WI38 (cell line): ENCODE results near the gene RAPSN.

Source experiments
- H3K4me3 ChIP-seq: 2 replicates; pipeline ENCODE4 v1.5.1; 2011; ENCODE audit warnings: low read depth, mild to moderate bottlenecking, control low read depth, low read length
- TF ChIP-seq, protein P1 (sequence below): IDR thresholded peaks from 2 replicates; pipeline ENCODE4 v1.5.1; 2012; ENCODE audit warnings: low read depth, mild to moderate bottlenecking, control low read depth, low read length

The RAPSN gene

DNA sequence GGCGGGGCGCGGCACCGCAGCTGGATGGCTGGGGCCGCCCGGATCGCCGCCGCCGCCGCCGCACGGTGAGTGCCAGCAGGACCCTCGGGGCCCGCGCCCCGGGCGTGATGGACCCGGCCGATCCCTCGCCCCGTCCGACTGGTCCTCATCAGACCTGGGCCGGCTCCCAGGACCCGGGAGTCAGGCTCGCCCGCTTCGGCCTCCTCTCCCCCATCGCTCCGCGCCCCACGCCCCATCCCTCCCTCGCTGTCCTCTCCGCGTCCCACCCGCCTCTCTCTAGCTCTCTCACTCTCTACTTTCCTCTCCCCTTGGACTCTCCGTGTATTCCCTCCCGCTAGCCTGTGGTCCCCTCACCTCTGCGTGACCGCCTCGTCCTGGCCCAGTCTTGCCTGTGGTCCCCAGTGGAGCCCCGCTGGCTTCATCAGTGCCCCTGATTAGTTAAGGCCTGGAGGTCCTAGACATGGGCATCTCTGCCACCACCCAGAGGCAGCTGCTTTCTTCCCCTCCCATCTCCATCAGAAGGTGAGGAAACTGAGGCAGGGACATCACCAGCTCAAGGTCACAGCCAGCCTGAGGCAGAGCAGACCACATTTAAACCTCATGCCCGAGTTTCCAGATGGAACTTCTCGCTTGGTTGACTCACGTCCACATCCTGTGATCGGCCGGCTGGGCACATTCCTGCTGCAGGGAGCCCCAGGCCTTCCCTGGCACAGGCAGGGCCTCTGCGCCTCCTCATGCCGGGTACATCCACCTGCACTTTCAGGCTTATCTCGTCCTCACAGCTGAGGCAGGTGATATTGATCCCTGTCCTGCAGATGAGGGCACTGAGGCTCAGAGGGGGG, 40.1 kb downstream of the RAPSN start:
- peak overlapping the region; percentile 86 for H3K4me3 ChIP-seq
- TF ChIP-seq, protein P1, sequence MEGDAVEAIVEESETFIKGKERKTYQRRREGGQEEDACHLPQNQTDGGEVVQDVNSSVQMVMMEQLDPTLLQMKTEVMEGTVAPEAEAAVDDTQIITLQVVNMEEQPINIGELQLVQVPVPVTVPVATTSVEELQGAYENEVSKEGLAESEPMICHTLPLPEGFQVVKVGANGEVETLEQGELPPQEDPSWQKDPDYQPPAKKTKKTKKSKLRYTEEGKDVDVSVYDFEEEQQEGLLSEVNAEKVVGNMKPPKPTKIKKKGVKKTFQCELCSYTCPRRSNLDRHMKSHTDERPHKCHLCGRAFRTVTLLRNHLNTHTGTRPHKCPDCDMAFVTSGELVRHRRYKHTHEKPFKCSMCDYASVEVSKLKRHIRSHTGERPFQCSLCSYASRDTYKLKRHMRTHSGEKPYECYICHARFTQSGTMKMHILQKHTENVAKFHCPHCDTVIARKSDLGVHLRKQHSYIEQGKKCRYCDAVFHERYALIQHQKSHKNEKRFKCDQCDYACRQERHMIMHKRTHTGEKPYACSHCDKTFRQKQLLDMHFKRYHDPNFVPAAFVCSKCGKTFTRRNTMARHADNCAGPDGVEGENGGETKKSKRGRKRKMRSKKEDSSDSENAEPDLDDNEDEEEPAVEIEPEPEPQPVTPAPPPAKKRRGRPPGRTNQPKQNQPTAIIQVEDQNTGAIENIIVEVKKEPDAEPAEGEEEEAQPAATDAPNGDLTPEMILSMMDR, result no peak

DNA sequence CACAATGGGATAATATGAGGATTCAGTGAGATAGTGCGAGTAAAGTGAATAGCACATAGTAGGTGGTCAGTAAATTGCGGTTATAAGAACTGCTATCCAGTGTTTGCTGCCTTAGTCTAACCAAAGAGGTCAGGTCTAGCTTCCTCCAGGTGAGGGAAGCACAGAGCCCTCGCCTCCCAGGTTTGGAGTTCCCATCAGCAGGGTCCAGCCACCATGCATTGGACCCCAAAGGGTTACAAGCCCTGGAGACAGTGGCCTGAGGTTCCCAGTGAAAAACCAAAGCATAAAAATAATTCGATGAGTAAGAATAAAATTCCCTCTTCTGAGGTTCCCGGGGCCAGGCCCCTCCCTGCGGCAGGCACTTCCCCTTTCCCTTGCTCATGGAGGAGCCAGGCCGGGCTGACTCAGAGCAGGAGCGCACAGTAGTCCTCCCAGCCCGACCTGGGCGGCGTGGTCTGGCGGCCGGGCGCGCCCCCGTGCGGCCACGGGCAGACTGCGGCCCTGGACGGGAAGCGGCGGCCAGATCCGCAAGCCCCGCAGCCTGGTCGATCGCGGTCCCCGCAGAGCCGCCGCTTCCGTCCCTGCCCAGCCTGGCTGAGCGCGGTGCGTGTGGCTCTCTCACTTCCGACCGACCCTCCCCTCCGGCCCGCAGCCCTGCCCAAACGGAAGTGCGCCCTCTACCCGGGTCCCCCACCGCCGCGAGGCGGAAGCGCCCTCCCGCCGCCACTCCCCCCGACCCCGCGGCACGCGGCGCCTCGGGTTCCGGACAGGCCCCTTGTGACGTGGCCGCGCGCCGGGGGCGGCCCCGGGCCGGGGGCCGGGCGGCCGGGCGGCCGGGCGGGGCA, 41.0 kb downstream of the RAPSN start, which contains the start of gene SLC39A13:
Gene SLC39A13, plus strand, starts transcription at position 845 of the 845 bp plus-strand sequence. CDS start 1,505 bp downstream, outside the sequence.
- TF ChIP-seq, protein P1, result peak; percentile 65
- peak within 1 kb of the TSS; percentile 86 for H3K4me3 ChIP-seq

DNA sequence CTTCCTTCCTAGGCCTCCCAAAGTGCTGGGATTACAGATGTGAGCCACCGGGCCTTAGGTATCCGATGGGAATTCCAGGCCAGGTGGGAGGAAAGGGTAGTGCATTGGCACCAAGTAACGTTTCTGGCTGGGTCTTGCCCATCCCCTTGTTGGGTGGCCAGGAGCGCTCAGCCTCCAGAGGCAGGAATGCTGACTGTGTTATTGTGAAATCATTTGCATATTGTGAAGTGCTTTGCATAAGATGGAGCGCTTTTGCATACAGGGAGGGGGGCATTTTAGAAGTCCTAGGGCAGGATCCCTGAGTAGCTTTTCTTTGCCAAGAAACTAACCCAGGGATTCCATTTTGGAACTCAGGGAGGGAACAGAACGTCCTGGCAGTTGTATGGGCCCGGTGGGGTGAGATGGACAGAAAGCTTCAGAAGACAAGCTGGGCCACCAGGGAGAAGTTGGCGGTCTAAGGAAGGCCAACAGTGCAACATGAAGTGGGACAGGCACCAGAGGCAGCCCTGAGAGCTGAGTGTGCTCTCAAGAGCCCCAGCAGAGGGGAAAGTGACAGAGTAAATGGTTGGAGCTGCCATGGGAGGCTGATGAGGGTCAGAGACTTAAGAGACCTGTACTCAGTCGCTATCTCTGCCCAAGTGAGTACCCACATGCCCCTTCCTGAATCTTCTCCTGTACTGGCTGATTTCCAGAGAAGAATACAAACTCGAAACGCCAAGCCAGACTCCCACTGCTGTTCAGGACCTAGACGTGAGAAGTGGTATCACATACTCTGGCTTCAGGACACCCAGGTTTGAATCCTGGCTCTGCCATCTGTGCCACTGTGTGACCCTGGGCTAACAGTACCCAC, 41.8 kb downstream of the RAPSN start:
- TF ChIP-seq, protein P1, result no peak
- peak overlapping the region; percentile 73 for H3K4me3 ChIP-seq

DNA sequence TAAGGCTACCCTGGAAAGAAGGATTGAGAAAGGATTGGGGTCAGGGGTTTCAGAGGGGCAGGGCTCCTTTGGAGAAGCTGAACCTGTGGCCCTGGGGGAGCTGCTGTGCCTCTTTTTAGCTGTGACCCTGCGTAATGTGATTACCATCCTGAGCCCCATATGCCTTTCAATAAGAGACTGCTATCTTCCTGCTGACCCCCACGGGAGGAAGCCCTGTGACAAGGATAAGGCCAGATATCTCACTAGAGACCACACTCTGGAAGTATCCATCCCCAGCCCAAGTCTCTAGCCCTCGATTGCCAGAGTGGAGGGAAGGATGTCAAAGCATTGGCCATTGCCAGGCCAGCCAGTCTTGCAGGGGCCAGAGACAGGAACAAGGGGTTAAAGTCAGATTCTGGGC, 45.4 kb downstream of the RAPSN start:
- H3K4me3 ChIP-seq, result no peak overlapping the region
- TF ChIP-seq, protein P1, result no peak

DNA sequence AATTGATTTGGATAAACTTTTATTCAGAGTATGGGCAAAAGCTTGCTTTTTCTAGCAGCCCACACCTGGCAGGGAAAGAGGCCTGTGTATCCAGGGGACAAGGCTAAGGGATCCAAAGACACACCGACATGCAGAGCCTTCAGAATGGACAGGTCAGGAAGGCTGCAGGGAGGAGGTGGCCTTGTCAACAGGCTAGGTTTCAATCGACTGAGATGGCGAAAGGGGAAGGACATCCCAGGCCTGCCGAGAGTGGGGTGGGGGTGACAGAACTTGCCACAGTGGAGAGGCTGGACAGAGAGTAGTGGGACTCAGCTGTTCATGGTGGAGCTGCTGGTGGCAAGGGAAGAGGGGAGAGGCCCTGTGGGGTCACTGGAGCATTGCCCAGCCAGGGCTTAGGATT, 45.8 kb downstream of the RAPSN start:
- H3K4me3 ChIP-seq, result no peak overlapping the region
- TF ChIP-seq, protein P1, result no peak

DNA sequence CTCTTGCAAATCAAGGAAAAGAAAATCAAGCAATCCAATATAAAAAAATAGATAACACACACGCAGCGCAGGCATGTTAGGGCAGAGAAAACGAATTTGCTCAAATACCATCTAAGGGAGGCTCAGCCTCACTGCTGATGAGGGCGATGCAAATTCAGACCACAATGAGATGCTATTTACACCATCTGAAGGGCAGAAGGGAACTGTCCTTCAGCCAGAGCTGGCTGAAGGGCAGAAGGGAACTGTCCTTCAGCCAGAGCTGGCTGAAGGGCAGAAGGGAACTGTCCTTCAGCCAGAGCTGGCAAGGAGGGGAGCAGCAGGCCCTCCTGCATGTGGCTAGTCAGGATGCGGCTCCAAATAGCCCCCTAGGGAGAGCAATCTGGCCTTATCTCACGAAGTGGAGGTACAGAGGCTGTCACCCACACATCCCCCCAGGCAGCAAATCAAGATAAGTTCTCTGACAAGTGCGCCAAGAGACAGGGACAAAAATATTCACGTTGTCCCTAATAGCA, 48.1 kb downstream of the RAPSN start:
- TF ChIP-seq, protein P1, result no peak
- H3K4me3 ChIP-seq, result no peak overlapping the region
